GM12878 (cell line): ENCODE measurements around the gene KLHL22. TPM values are rescaled to one million over a fixed set of nuclear protein-coding genes. Genes with fewer than 3 reads are reported as not detected.

ENCODE experiments used
- ATAC-seq: fragments of 200-7000 bp; cut with Tn5 transposase; 3 replicates; pipeline ENCODE4 v1.9.1; 2020; ENCODE audit warnings: mild to moderate bottlenecking, moderate library complexity
- BruUV-seq: library from RNA; stranded (reverse); fragments of 400-500 nt; replicated peaks from 2 replicates; lab custom pipeline; 2021; lab: Mats Ljungman, UMichigan
- CTCF ChIA-PET: fragments of 300-600 bp; sonication (Branson Sonifier 250); formaldehyde crosslinking; extraction: SDS; loops from one replicate; lab custom pipeline; 2021; ENCODE audit warnings: inconsistent platforms; lab: Yijun Ruan, JAX
- POLR2A ChIA-PET: fragments of 350-600 bp; formaldehyde crosslinking; extraction: SDS; loops from one replicate; lab custom pipeline; 2021; ENCODE audit warnings: inconsistent platforms; lab: Charles Lee
- RAD21 ChIA-PET: fragments of 300-600 bp; sonication (Branson Sonifier 250); formaldehyde crosslinking; loops from one replicate; lab custom pipeline; 2023; ENCODE audit warnings: antibody characterized with exemption; ENCODE audit not compliant: unreplicated experiment; lab: Charles Lee
- SMC1A ChIA-PET: fragments of 300-600 bp; sonication (Branson Sonifier 250); formaldehyde crosslinking; loops from one replicate; lab custom pipeline; 2023; ENCODE audit not compliant: unreplicated experiment, uncharacterized antibody; lab: Charles Lee
- DNase-seq: peaks from one replicate; pipeline ENCODE4 v3.0.0-alpha.2; 2011; ENCODE audit warnings: low read depth, low spot score
- FAIRE-seq: peaks from 3 replicates; lab custom pipeline; 2011; peaks lifted over from hg19 to GRCh38; lab: Jason Lieb, UNC
- H2AFZ ChIP-seq: 2 replicates; pipeline ENCODE4 v1.6.0; 2011; ENCODE audit warnings: low read depth, low read length, control low read depth; ENCODE audit not compliant: control insufficient read depth
- H3K27ac ChIP-seq: 2 replicates; pipeline ENCODE4 v1.5.1; 2011; ENCODE audit warnings: control low read depth; ENCODE audit not compliant: control insufficient read depth, insufficient read depth
- H3K27me3 ChIP-seq, 2 experiments: replicated peaks in 1 of 2; 2 replicates each; pipeline versions ENCODE4 v1.6.0 to v1.6.1; 2011; ENCODE audit warnings: low read length in 1 of 2; ENCODE audit not compliant: control insufficient read depth in 2 of 2, insufficient read depth in 2 of 2
- H3K36me3 ChIP-seq, 2 experiments: 2 replicates each; pipeline ENCODE4 v1.5.1; 2011; ENCODE audit warnings: low read length in 1 of 2; ENCODE audit not compliant: control insufficient read depth in 2 of 2, insufficient read depth in 2 of 2
- H3K4me1 ChIP-seq: 2 replicates; pipeline ENCODE4 v1.6.1; 2011; ENCODE audit warnings: mild to moderate bottlenecking, low read length, moderate library complexity, mixed read lengths; ENCODE audit not compliant: control insufficient read depth, insufficient read depth
- H3K4me2 ChIP-seq: 2 replicates; pipeline ENCODE4 v1.6.0; 2011; ENCODE audit warnings: control low read depth; ENCODE audit not compliant: control insufficient read depth, insufficient read depth
- H3K4me3 ChIP-seq: fragments of 200-600 bp; sonication (generic); 2 replicates; pipeline ENCODE4 v1.5.1; 2016
- H3K79me2 ChIP-seq: 2 replicates; pipeline ENCODE4 v1.6.0; 2011; ENCODE audit warnings: low read length; ENCODE audit not compliant: control insufficient read depth, insufficient read depth
- H3K9ac ChIP-seq: 2 replicates; pipeline ENCODE4 v1.8.0; 2011; ENCODE audit warnings: low read length, control low read depth, mixed read lengths; ENCODE audit not compliant: control insufficient read depth, insufficient read depth
- H3K9me3 ChIP-seq: replicated peaks from 3 replicates; pipeline ENCODE4 v1.5.1; 2011; ENCODE audit warnings: mild to moderate bottlenecking, low read length; ENCODE audit not compliant: control insufficient read depth, insufficient read depth
- H4K20me1 ChIP-seq: 2 replicates; pipeline ENCODE4 v1.6.0; 2011; ENCODE audit not compliant: control insufficient read depth, insufficient read depth
- BACH1 ChIP-seq: fragments of 450-650 bp; IDR thresholded peaks from 2 replicates; pipeline ENCODE4 v1.6.1; 2017; ENCODE audit warnings: mild to moderate bottlenecking, borderline replicate concordance
- BHLHE40 ChIP-seq, 2 experiments: fragments of 450-650 bp in 1 of 2; IDR thresholded peaks; 2 replicates each; pipeline ENCODE4 v1.6.1; 2011 to 2017; ENCODE audit warnings: low read depth in 2 of 2, borderline replicate concordance in 1 of 2, improper control_type of control experiment in 1 of 2, low read length in 1 of 2, mild to moderate bottlenecking in 1 of 2
- CBFB ChIP-seq: IDR thresholded peaks from 2 replicates; pipeline ENCODE4 v1.6.1; 2016; ENCODE audit warnings: antibody characterized with exemption, low read depth
- CHD4 ChIP-seq: fragments of 200-600 bp; sonication (generic); IDR thresholded peaks from 2 replicates; pipeline ENCODE4 v1.6.1; 2016; ENCODE audit warnings: mild to moderate bottlenecking
- ESRRA ChIP-seq: IDR thresholded peaks from 2 replicates; pipeline ENCODE4 v1.6.1; 2012; ENCODE audit warnings: mild to moderate bottlenecking, low read length, improper control_type of control experiment
- NBN ChIP-seq: fragments of 450-650 bp; IDR thresholded peaks from 2 replicates; pipeline ENCODE4 v1.6.1; 2016
- ZSCAN29 ChIP-seq: fragments of 450-650 bp; IDR thresholded peaks from 2 replicates; pipeline ENCODE4 v1.6.1; 2017; ENCODE audit warnings: mild to moderate bottlenecking, moderate library complexity
- WGBS: methylation state at CpG from one replicate; pipeline ENCODE4 v1.1.6; 2016; ENCODE audit warnings: low lambda C conversion rate; ENCODE audit not compliant: insufficient replicate concordance, insufficient coverage; ENCODE audit errors: missing lambda C conversion rate; 5-methylcytosine and 5-hydroxymethylcytosine counted together
- in situ Hi-C: fragments of 300-500 bp; cut with MboI; formaldehyde crosslinking; loops from 9 replicates; pipeline ENCODE4 v1.14.3; 2018; ENCODE audit warnings: mixed read lengths
- intact Hi-C: fragments of 100-400 bp; cut with micrococcal nuclease; formaldehyde crosslinking; loops from one replicate; pipeline ENCODE4 v1.14.2; 2022; ENCODE audit not compliant: unreplicated experiment
- polyA plus RNA-seq, 11 experiments: library from polyadenylated mRNA; depleted of rRNA in 4 of 11; unstranded in 6 of 11; stranded (reverse) in 5 of 11; fragments of >200 nt; fragmentation: Nextera tagmentation in 4 of 11; fragmentation: Illumina TruSeq in 1 of 11; extraction: Ambion mirVana in 4 of 11; extraction: Trizol in 1 of 11; gene quantifications; 1 replicate in 1 of 11; 2 replicates in 10 of 11; pipeline versions ENCODE4 v1.2.1 to v1.2.3, GENCODE V29; 2011 to 2016; ENCODE audit warnings: inconsistent platforms in 2 of 11, missing spikeins in 2 of 11, low read depth in 1 of 11
- total RNA-seq, 4 experiments: library from RNA; depleted of rRNA in 3 of 4; stranded (reverse); fragments of >200 nt in 3 of 4; fragmentation: Illumina TruSeq in 1 of 4; extraction: Trizol in 1 of 4; gene quantifications; 2 replicates each; pipeline versions ENCODE4 v1.2.1 to v1.2.3, GENCODE V29; 2013 to 2021
- TF ChIP-seq, protein P1 (sequence below): IDR thresholded peaks from 2 replicates; pipeline ENCODE4 v1.6.1; 2011; ENCODE audit warnings: borderline replicate concordance, low read depth, mild to moderate bottlenecking, moderate library complexity, low read length; ENCODE audit not compliant: insufficient read depth, poor library complexity, severe bottlenecking

Gene KLHL22
- total and polyA plus RNA-seq, 10 of the 15 experiments (the other 5 are each of a cell fraction or from before 2014, with no cell fraction given), result 0.06 to 22.1 (median 14.2) TPM

DNA sequence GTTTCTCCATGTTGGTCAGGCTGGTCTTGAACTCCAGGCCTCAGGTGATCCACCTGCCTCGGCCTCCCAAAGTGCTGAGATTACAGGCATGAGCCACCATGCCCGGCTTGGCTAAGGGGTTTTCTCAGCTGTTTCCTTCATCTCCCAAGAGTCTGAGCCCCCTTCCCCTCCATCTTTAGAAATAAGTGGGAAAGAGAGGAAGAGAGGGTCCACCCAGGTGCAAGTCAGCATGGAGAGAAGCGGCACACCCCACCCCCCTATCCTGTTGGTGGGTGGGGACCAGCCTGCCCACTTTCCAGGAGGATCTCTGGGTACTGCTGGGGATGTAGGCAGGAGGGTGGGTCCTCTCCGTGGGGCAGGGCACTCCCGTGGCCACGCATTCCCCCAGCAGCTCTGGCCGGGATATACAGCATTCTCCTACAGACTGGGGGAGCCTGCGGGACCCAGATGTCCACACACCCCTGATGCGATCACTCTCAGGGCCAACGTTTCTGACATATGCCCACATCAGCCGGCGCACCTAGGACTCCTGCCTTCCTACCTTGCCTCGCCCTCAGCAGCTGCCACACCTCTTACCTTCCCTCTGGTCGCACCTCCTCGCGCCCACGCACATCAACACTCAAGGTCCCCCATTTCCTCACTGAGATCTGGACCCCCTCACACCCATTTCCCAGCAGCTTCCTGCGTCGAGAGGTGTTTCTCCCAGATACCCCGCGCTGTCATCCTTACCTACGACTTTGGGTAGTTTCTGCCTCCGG lies 66.9 kb downstream of the KLHL22 start:
- WGBS, result 37% methylated on average over 23 of the region's 23 CpGs
- SMC1A ChIA-PET, result interaction anchor here (1.0 kb wide), 1 partner anchor 10 kb away, joined by 3 read pairs; no protein-coding TSS in a partner anchor
- peaks cover 5 to 21% of the 10 kb centered on the region in 2 experiments for H3K27me3 ChIP-seq
- no TSS peak for BruUV-seq
- in situ Hi-C loops (no loop called here), intact Hi-C loops (no loop called here)
- no peaks in the 10 kb centered on the region; the same call in 2 of the 3 replicates for H3K9me3 ChIP-seq
- CTCF ChIA-PET, result interaction anchor here (1.0 kb wide), 1 partner anchor 28 kb away, joined by 3 read pairs; no protein-coding TSS in a partner anchor
- FAIRE-seq, result no peak
- H3K36me3 ChIP-seq, result no peaks in the 10 kb centered on the region
- no peak for TF ChIP-seq BHLHE40 (IDR thresholded peaks at IDR 0.05; ENCODE audit: borderline replicate concordance in 1 of 2, low read depth in 2 of 2, low read length in 1 of 2)
- TF ChIP-seq ZSCAN29, result 0 out of 2 replicates have a peak, but pooled peaks have one; percentile 61
- TF ChIP-seq, all 136 proteins: peak for 1
- RAD21 ChIA-PET, result interaction anchor here (0.6 to 1.0 kb wide), 2 partner anchors 11 to 71 kb away, joined by 3 read pairs; no protein-coding TSS in a partner anchor
- Histone ChIP-seq H2AFZ (0 out of 2 replicates have a peak overlapping the region, but pooled peaks have one; percentile 47), H3K9ac (no peak overlapping the region), H3K27ac (no peak overlapping the region), H4K20me1 (no peaks in the 10 kb centered on the region; the same call in 1 of the 2 replicates), H3K4me3 (peak overlapping the region; percentile 54; the same call in 1 of the 2 replicates), H3K4me1 (peaks cover 8% of the 10 kb centered on the region), H3K4me2 (peak overlapping the region; percentile 96), H3K79me2 (no peaks in the 10 kb centered on the region)
- ATAC-seq, result no peak
- no peak for DNase-seq
- POLR2A ChIA-PET, result no interaction called here

DNA sequence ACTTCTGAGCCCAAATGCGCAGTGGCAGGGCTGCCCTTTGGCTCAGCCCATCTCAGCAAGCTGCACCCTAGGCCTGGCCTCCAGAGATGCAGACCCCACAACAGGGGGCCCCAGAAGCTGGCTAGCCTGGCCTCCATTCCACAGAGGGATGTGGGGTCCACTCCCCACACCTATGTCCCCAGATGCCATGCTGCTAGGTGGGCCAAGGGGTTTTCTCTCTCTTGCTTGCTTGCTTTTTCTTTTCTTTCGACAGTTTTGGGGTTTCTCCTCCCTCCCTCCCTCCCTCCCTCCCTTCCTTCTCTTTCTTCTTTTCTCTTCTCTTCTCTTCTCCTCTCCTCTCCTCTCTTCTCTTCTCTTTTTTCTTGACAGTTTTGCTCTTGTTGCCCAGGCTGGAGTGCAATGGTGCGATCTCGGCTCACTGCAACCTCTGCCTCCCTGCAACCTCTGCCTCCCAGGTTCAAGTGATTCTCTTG lies 67.6 kb downstream of the KLHL22 start:
- CTCF ChIA-PET, result interaction anchor here (1.1 kb wide), 1 partner anchor 28 kb away, joined by 3 read pairs; no protein-coding TSS in a partner anchor
- FAIRE-seq (no peak), ATAC-seq (no peak), DNase-seq (no peak)
- Histone ChIP-seq H2AFZ (no peak overlapping the region), H3K27ac (no peak overlapping the region), H3K4me1 (peaks cover 8% of the 10 kb centered on the region), H3K9ac (no peak overlapping the region), H3K4me2 (no peak overlapping the region), H3K9me3 (no peaks in the 10 kb centered on the region; the same call in 2 of the 3 replicates), H3K4me3 (no peak overlapping the region), H3K27me3 (peaks cover 5 to 21% of the 10 kb centered on the region in 2 experiments), H3K79me2 (no peaks in the 10 kb centered on the region), H3K36me3 (no peaks in the 10 kb centered on the region), H4K20me1 (no peaks in the 10 kb centered on the region; the same call in 1 of the 2 replicates)
- RAD21 ChIA-PET, result no interaction called here
- TF ChIP-seq NBN, result no peak
- TF ChIP-seq CBFB, result no peak
- TF ChIP-seq CHD4, result no peak
- TF ChIP-seq BACH1, result no peak
- TF ChIP-seq ESRRA, result no peak
- TF ChIP-seq, protein P1, sequence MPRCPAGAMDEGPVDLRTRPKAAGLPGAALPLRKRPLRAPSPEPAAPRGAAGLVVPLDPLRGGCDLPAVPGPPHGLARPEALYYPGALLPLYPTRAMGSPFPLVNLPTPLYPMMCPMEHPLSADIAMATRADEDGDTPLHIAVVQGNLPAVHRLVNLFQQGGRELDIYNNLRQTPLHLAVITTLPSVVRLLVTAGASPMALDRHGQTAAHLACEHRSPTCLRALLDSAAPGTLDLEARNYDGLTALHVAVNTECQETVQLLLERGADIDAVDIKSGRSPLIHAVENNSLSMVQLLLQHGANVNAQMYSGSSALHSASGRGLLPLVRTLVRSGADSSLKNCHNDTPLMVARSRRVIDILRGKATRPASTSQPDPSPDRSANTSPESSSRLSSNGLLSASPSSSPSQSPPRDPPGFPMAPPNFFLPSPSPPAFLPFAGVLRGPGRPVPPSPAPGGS, result no peak
- BruUV-seq, result no TSS peak
- POLR2A ChIA-PET, result no interaction called here
- intact Hi-C loops (no loop called here), in situ Hi-C loops (no loop called here)
- 58% methylated on average over 4 of the region's 4 CpGs for WGBS
- SMC1A ChIA-PET, result no interaction called here
